SK-N-SH treated with all-trans-retinoic acid at 6 μM for 48 hours (cell line): ENCODE results near the gene EID3.

Experiments
- ATAC-seq: fragments of 200-7000 bp; cut with Tn5 transposase; 3 replicates; pipeline ENCODE4 v1.9.1; 2020; ENCODE audit warnings: mild to moderate bottlenecking, moderate library complexity
- ARNTL ChIP-seq: fragments of 450-650 bp; formaldehyde crosslinking; IDR thresholded peaks from 2 replicates; pipeline ENCODE4 v1.5.0; 2020; ENCODE audit warnings: low read depth, mild to moderate bottlenecking, moderate library complexity, borderline replicate concordance
- ESRRG ChIP-seq: fragments of 250-450 bp; sonication (Bioruptor Pico); IDR thresholded peaks from 2 replicates; pipeline ENCODE4 v1.6.1; 2021; ENCODE audit warnings: mild to moderate bottlenecking
- GLIS3 ChIP-seq: fragments of 250-450 bp; sonication (Bioruptor Pico); IDR thresholded peaks from 2 replicates; pipeline ENCODE4 v1.5.0; 2020; ENCODE audit warnings: mild to moderate bottlenecking, moderate library complexity
- ISL1 ChIP-seq: fragments of 250-450 bp; sonication (Bioruptor Pico); IDR thresholded peaks from 2 replicates; pipeline ENCODE4 v2.1.2; 2022; ENCODE audit warnings: mild to moderate bottlenecking, moderate library complexity
- OSR1 ChIP-seq: fragments of 250-450 bp; sonication (Bioruptor Pico); IDR thresholded peaks from 2 replicates; pipeline ENCODE4 v1.8.0; 2022; ENCODE audit warnings: moderate library complexity, mild to moderate bottlenecking, inconsistent platforms
- PATZ1 ChIP-seq: fragments of 250-450 bp; sonication (Bioruptor Pico); IDR thresholded peaks from 2 replicates; pipeline ENCODE4 v1.8.0; 2020; ENCODE audit warnings: mild to moderate bottlenecking, moderate library complexity, borderline replicate concordance
- PPARA ChIP-seq: fragments of 250-450 bp; sonication (Bioruptor Pico); IDR thresholded peaks from 2 replicates; pipeline ENCODE4 v1.5.0; 2020; ENCODE audit warnings: mild to moderate bottlenecking, borderline replicate concordance
- SNAI2 ChIP-seq: fragments of 250-450 bp; sonication (Bioruptor Pico); IDR thresholded peaks from 2 replicates; pipeline ENCODE4 v1.5.0; 2020; ENCODE audit warnings: mild to moderate bottlenecking, moderate library complexity
- TCF4 ChIP-seq: fragments of 250-450 bp; sonication (Bioruptor Pico); IDR thresholded peaks from 2 replicates; pipeline ENCODE4 v1.8.0; 2021; ENCODE audit warnings: mild to moderate bottlenecking, moderate library complexity, borderline replicate concordance
- TOX ChIP-seq: fragments of 250-450 bp; sonication (Bioruptor Pico); IDR thresholded peaks from 2 replicates; pipeline ENCODE4 v1.8.0; 2021; ENCODE audit warnings: mild to moderate bottlenecking, moderate library complexity, borderline replicate concordance
- TSHZ2 ChIP-seq: fragments of 250-450 bp; sonication (Bioruptor Pico); IDR thresholded peaks from 2 replicates; pipeline ENCODE4 v1.5.0; 2020; ENCODE audit warnings: mild to moderate bottlenecking, moderate library complexity
- ZC3H10 ChIP-seq: fragments of 250-450 bp; sonication (Bioruptor Pico); IDR thresholded peaks from 2 replicates; pipeline ENCODE4 v1.5.1; 2021; ENCODE audit warnings: mild to moderate bottlenecking, moderate library complexity
- ZFP3 ChIP-seq: fragments of 250-450 bp; sonication (Bioruptor Pico); IDR thresholded peaks from 2 replicates; pipeline ENCODE4 v1.5.0; 2020; ENCODE audit warnings: mild to moderate bottlenecking, moderate library complexity
- ZFP30 ChIP-seq: fragments of 450-650 bp; formaldehyde crosslinking; IDR thresholded peaks from 2 replicates; pipeline ENCODE4 v1.5.0; 2022; ENCODE audit warnings: mild to moderate bottlenecking, moderate library complexity
- ZNF565 ChIP-seq: fragments of 450-650 bp; formaldehyde crosslinking; conservative IDR thresholded peaks from 2 replicates; pipeline ENCODE4 v1.5.0; 2020; ENCODE audit warnings: low read depth, mild to moderate bottlenecking, moderate library complexity
- ZNF70 ChIP-seq: fragments of 450-650 bp; formaldehyde crosslinking; IDR thresholded peaks from 2 replicates; pipeline ENCODE4 v1.5.0; 2020; ENCODE audit warnings: mild to moderate bottlenecking, moderate library complexity
- ZNF8 ChIP-seq: fragments of 450-650 bp; formaldehyde crosslinking; IDR thresholded peaks from 2 replicates; pipeline ENCODE4 v1.5.0; 2020; ENCODE audit warnings: mild to moderate bottlenecking, moderate library complexity
- TF ChIP-seq, protein P1 (sequence below): fragments of 250-450 bp; sonication (Bioruptor Pico); IDR thresholded peaks from 2 replicates; pipeline ENCODE4 v1.5.1; 2021; ENCODE audit warnings: mild to moderate bottlenecking, moderate library complexity
- TF ChIP-seq, protein P2 (sequence below): fragments of 250-450 bp; sonication (Bioruptor Pico); IDR thresholded peaks from 2 replicates; pipeline ENCODE4 v1.8.0; 2021; ENCODE audit warnings: low read depth, mild to moderate bottlenecking, moderate library complexity, borderline replicate concordance

EID3 gene

GRCh38 chr12:104348283-104348993 is 44.9 kb downstream of the EID3 start (continued):
- TF ChIP-seq, protein P1, sequence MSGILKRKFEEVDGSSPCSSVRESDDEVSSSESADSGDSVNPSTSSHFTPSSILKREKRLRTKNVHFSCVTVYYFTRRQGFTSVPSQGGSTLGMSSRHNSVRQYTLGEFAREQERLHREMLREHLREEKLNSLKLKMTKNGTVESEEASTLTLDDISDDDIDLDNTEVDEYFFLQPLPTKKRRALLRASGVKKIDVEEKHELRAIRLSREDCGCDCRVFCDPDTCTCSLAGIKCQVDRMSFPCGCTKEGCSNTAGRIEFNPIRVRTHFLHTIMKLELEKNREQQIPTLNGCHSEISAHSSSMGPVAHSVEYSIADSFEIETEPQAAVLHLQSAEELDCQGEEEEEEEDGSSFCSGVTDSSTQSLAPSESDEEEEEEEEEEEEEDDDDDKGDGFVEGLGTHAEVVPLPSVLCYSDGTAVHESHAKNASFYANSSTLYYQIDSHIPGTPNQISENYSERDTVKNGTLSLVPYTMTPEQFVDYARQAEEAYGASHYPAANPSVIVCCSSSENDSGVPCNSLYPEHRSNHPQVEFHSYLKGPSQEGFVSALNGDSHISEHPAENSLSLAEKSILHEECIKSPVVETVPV = no peak
- TF ChIP-seq ZFP3 (CRISPR knock-in tag) = no peak
- TF ChIP-seq, protein P2, sequence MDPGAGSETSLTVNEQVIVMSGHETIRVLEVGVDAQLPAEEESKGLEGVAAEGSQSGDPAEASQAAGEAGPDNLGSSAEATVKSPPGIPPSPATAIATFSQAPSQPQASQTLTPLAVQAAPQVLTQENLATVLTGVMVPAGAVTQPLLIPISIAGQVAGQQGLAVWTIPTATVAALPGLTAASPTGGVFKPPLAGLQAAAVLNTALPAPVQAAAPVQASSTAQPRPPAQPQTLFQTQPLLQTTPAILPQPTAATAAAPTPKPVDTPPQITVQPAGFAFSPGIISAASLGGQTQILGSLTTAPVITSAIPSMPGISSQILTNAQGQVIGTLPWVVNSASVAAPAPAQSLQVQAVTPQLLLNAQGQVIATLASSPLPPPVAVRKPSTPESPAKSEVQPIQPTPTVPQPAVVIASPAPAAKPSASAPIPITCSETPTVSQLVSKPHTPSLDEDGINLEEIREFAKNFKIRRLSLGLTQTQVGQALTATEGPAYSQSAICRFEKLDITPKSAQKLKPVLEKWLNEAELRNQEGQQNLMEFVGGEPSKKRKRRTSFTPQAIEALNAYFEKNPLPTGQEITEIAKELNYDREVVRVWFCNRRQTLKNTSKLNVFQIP (CRISPR knock-in tag) = no peak

GRCh38 chr12:104348994-104349494 is 45.5 kb downstream of the EID3 start:
- TF ChIP-seq GLIS3 (CRISPR knock-in tag) = no peak
- no peak for TF ChIP-seq TOX (CRISPR knock-in tag)
- TF ChIP-seq ZNF8 (CRISPR knock-in tag) = no peak
- TF ChIP-seq PPARA (CRISPR knock-in tag) = no peak
- TF ChIP-seq ZNF70 (CRISPR knock-in tag) = no peak
- TF ChIP-seq ZC3H10 (CRISPR knock-in tag) = no peak
- TF ChIP-seq TSHZ2 (CRISPR knock-in tag) = no peak
- no peak for TF ChIP-seq ARNTL (CRISPR knock-in tag)
- TF ChIP-seq, protein P2 (CRISPR knock-in tag) = no peak
- TF ChIP-seq ZFP3 (CRISPR knock-in tag) = no peak
- no peak for TF ChIP-seq OSR1 (CRISPR knock-in tag)
- TF ChIP-seq, protein P1 = no peak
- TF ChIP-seq ISL1 (CRISPR knock-in tag) = no peak
- no peak for TF ChIP-seq ESRRG (CRISPR knock-in tag)
- TF ChIP-seq ZNF565 (CRISPR knock-in tag) = no peak
- no peak for TF ChIP-seq PATZ1 (CRISPR knock-in tag)
- TF ChIP-seq ZFP30 (CRISPR knock-in tag) = no peak
- TF ChIP-seq TCF4 (CRISPR knock-in tag) = no peak
- TF ChIP-seq SNAI2 (CRISPR knock-in tag) = no peak
- TF ChIP-seq, all 23 proteins: peak for 0
- ATAC-seq = no peak
